NCI-H510A treated with DMSO at 0.1 percent for 48 hours (cell line): Measurements from ENCODE around the gene CACNG3.

Experiments used
- DNase-seq: peaks from one replicate; lab custom pipeline; 2025; lab: John Stamatoyannopoulos, UW

The CACNG3 gene

GRCh38 chr16:24396350-24397271, 140.5 kb downstream of the CACNG3 start:
- no peak for DNase-seq

DNA sequence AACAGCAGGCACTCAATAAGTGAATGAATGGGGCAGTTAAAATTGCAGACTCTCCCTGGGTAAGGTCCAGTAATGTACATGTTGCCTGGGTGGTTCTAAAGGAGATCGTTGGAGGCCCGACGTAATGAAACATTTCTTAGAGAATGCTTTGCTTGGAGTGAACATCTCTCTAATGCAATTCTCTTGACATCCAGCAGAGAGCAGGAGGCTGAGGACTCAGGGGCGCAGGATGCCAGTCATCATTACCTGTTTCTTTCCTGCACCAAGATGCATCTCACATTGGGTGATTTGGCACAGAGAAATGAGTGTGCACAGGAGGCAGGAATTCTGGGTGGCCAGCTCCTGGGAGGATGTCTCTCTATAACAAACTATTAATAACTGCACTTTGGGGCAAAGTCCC, 152.9 kb downstream of the CACNG3 start:
- DNase-seq = no peak
